ENCODE data around the gene RPP30.

Gene RPP30

DNA sequence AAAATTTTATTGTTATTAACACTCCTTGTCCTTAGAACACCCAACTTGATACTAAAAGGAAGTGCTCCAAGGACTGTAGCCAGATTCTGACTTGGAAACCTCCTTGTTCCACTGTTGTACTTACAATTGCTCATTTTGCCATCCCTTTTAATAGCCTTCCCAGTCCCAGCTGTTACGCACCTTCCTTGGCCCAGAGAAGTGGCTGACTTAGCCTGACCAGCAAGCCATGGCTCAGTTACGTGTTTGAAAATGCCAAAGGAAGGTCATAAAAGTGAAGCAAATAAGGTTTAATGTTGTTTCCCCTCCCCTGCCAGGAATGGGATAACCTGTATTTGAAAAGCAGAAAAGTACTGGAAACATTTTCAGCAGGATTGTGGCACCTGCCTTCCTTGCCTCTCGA lies 52.8 kb downstream of the RPP30 start:
- Histone ChIP-seq H3K4me1 (ENCODE audit: low read length) (no peaks in the 10 kb centered on the region), H4K20me1 (ENCODE audit: insufficient read depth, low read length) (no peaks in the 10 kb centered on the region), H3K27me3 (ENCODE audit: low read depth, low read length) (no peaks in the 10 kb centered on the region), H3K27ac (ENCODE audit: low read length) (no peak overlapping the region), H2AFZ (ENCODE audit: low read depth, low read length) (no peak overlapping the region), H3K4me3 (ENCODE audit: low read length) (no peak overlapping the region), H3K4me2 (ENCODE audit: low read length) (no peak overlapping the region), H3K9ac (ENCODE audit: low read length) (no peak overlapping the region), H3K79me2 (ENCODE audit: low read length) (no peaks in the 10 kb centered on the region), H3K9me3 (ENCODE audit: insufficient read depth, low read length) (no peaks in the 10 kb centered on the region), H3K36me3 (replicated peaks; ENCODE audit: low read depth, low read length) (no peaks in the 10 kb centered on the region)
- TF ChIP-seq EZH2phosphoT487 (IDR thresholded peaks at IDR 0.05; ENCODE audit: low read depth): no peak
- TF ChIP-seq, protein P1, sequence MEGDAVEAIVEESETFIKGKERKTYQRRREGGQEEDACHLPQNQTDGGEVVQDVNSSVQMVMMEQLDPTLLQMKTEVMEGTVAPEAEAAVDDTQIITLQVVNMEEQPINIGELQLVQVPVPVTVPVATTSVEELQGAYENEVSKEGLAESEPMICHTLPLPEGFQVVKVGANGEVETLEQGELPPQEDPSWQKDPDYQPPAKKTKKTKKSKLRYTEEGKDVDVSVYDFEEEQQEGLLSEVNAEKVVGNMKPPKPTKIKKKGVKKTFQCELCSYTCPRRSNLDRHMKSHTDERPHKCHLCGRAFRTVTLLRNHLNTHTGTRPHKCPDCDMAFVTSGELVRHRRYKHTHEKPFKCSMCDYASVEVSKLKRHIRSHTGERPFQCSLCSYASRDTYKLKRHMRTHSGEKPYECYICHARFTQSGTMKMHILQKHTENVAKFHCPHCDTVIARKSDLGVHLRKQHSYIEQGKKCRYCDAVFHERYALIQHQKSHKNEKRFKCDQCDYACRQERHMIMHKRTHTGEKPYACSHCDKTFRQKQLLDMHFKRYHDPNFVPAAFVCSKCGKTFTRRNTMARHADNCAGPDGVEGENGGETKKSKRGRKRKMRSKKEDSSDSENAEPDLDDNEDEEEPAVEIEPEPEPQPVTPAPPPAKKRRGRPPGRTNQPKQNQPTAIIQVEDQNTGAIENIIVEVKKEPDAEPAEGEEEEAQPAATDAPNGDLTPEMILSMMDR (IDR thresholded peaks at IDR 0.05; ENCODE audit: low read depth, low read length): no peak

DNA sequence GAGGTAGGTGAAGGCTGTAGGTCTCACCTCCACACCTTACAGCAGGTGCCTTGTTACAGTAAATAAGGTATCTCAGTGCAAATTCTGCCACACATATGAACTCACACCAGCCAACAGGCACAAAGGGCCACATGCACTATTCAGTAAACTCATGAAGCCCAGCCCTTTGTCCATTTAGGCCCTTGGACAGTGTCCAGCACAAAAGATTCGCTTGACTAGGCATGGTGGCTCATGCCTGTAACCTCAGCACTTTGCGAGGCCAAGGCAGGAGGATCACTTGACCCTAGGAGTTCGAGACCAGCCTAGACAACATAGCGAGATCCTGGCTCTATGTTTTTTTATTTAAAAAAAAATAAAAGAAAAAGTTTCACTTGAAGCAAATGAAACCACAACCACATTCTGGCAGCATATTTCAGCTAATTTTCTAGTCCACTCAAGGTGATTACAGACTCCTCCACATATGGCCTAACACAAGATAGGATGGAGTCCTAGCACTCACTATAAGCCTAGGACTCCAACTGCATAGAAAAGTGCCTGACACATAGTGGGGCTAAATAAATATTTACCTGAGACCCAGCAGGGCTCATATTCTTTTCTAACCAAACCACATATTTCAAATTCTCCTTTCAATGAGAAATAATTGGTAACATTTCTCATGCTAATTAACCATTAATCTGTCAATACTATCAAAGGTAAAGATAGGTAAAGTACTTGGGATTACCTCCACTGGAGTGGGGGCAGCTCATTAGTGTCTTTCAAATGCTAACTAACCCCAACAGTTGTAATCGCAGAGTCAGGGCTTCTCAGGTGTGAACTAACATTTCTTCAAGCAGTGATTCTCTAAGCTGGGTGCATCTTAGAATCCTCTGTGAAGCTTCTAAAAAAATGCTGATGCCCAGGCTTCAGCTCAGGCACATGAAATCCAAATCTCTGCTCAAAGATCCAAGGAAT lies 53.6 kb downstream of the RPP30 start:
- Histone ChIP-seq H3K27me3 (ENCODE audit: low read depth, low read length) (no peaks in the 10 kb centered on the region), H3K27ac (ENCODE audit: low read length) (no peak overlapping the region), H3K4me2 (ENCODE audit: low read length) (no peak overlapping the region), H3K4me1 (ENCODE audit: low read length) (no peaks in the 10 kb centered on the region), H3K79me2 (ENCODE audit: low read length) (no peaks in the 10 kb centered on the region), H3K36me3 (replicated peaks; ENCODE audit: low read depth, low read length) (no peaks in the 10 kb centered on the region), H4K20me1 (ENCODE audit: insufficient read depth, low read length) (no peaks in the 10 kb centered on the region), H3K4me3 (ENCODE audit: low read length) (no peak overlapping the region), H3K9me3 (ENCODE audit: insufficient read depth, low read length) (no peaks in the 10 kb centered on the region), H3K9ac (ENCODE audit: low read length) (no peak overlapping the region), H2AFZ (ENCODE audit: low read depth, low read length) (no peak overlapping the region)
- TF ChIP-seq, protein P1 (IDR thresholded peaks at IDR 0.05; ENCODE audit: low read depth, low read length): no peak
- no peak for TF ChIP-seq EZH2phosphoT487 (IDR thresholded peaks at IDR 0.05; ENCODE audit: low read depth)

DNA sequence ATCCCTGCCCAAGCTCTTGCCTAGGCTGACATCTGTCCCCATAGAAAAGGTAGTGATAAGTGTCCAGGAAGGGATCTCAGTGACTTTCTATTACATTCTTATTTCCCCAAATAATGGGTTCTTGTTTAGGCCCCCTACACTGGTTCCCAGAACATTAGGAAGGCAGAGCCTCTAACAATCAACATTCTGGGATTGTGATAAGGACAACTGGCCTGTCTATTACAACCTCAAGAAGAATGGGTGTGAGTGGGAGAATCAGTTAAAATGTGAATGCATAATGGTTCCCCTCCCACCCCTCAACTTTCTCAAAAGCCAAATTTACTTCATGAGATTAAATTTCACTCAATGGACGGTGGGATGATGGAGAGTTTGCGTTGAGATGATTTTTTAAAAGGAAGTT lies 55.5 kb downstream of the RPP30 start:
- Histone ChIP-seq H3K4me3 (ENCODE audit: low read length) (no peak overlapping the region), H3K79me2 (ENCODE audit: low read length) (no peaks in the 10 kb centered on the region), H3K36me3 (replicated peaks; ENCODE audit: low read depth, low read length) (no peaks in the 10 kb centered on the region), H3K4me1 (ENCODE audit: low read length) (no peaks in the 10 kb centered on the region), H3K4me2 (ENCODE audit: low read length) (no peak overlapping the region), H4K20me1 (ENCODE audit: insufficient read depth, low read length) (no peaks in the 10 kb centered on the region), H2AFZ (ENCODE audit: low read depth, low read length) (no peak overlapping the region), H3K27me3 (ENCODE audit: low read depth, low read length) (no peaks in the 10 kb centered on the region), H3K9me3 (ENCODE audit: insufficient read depth, low read length) (no peaks in the 10 kb centered on the region), H3K9ac (ENCODE audit: low read length) (no peak overlapping the region), H3K27ac (ENCODE audit: low read length) (no peak overlapping the region)
- no peak for TF ChIP-seq EZH2phosphoT487 (IDR thresholded peaks at IDR 0.05; ENCODE audit: low read depth)
- TF ChIP-seq, protein P1 (IDR thresholded peaks at IDR 0.05; ENCODE audit: low read depth, low read length): no peak

DNA sequence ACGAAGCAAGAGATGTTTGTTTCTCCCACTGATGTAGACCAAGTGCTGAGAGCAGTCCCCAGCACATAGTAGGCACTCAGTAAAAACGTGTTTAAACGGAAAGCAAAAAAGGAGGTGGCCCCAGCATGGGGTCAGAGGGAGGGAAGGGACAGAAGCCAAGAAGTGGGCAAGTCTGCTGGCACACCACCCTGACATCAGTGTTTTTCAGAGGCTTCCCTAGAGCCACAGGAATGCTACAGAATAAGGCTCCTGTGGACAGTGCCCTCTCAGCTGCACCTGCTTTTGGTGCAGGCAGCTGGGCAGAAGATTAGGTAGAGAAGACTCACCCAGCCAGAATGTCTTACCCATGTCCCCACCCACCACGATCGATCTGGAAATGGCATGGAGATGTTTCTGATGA lies 57.4 kb downstream of the RPP30 start:
- Histone ChIP-seq H3K27me3 (ENCODE audit: low read depth, low read length) (no peaks in the 10 kb centered on the region), H3K4me1 (ENCODE audit: low read length) (no peaks in the 10 kb centered on the region), H3K4me2 (ENCODE audit: low read length) (no peak overlapping the region), H3K4me3 (ENCODE audit: low read length) (no peak overlapping the region), H4K20me1 (ENCODE audit: insufficient read depth, low read length) (no peaks in the 10 kb centered on the region), H3K9ac (ENCODE audit: low read length) (no peak overlapping the region), H3K27ac (ENCODE audit: low read length) (no peak overlapping the region), H3K79me2 (ENCODE audit: low read length) (no peaks in the 10 kb centered on the region), H3K36me3 (replicated peaks; ENCODE audit: low read depth, low read length) (no peaks in the 10 kb centered on the region), H2AFZ (ENCODE audit: low read depth, low read length) (no peak overlapping the region), H3K9me3 (ENCODE audit: insufficient read depth, low read length) (no peaks in the 10 kb centered on the region)
- TF ChIP-seq, protein P1 (IDR thresholded peaks at IDR 0.05; ENCODE audit: low read depth, low read length): no peak
- no peak for TF ChIP-seq EZH2phosphoT487 (IDR thresholded peaks at IDR 0.05; ENCODE audit: low read depth)
